Ovary (tissue), 9 donors: Measurements from ENCODE around the gene SBNO1. TPM values are rescaled to one million over a fixed set of nuclear protein-coding genes. Genes with fewer than 3 reads are reported as not detected.
"Not testable (repeated sequence)": the region's sequence is repeated elsewhere in the genome, so short reads cannot be mapped to it uniquely, and the experiment has no call there.

ENCODE experiments used
- DNase-seq, 5 donors: peaks; one replicate each; pipeline ENCODE4 v3.0.0-alpha.2; 2019 to 2020
- H3K27ac ChIP-seq, 2 donors: fragments of 200-600 bp; one replicate each; pipeline versions ENCODE4 v1.5.1 to v1.8.0; 2019 to 2022
- H3K27me3 ChIP-seq: fragments of 200-600 bp; one replicate; pipeline ENCODE4 v1.8.0; 2022
- H3K36me3 ChIP-seq: fragments of 200-600 bp; sonication (generic); one replicate; pipeline ENCODE4 v1.5.1; 2019
- H3K4me1 ChIP-seq: one replicate; pipeline ENCODE4 v1.8.1; 2013; ENCODE audit warnings: mild to moderate bottlenecking, moderate library complexity; ENCODE audit not compliant: insufficient read depth
- H3K4me3 ChIP-seq: fragments of 200-600 bp; sonication (generic); one replicate; pipeline ENCODE4 v1.5.1; 2017
- H3K9me3 ChIP-seq, 2 donors: fragments of 200-600 bp in 1 of 2; sonication (generic) in 1 of 2; one replicate each; pipeline versions ENCODE4 v1.5.1 to v1.8.1; 2013 to 2019; ENCODE audit warnings: mild to moderate bottlenecking in 1 of 2, moderate library complexity in 1 of 2
- CTCF ChIP-seq, 3 donors: fragments of 450-650 bp in 2 of 3; fragments of 200-600 bp in 1 of 3; IDR thresholded peaks; one replicate each; pipeline versions ENCODE4 v1.5.1 to v1.8.0; 2016 to 2022; ENCODE audit warnings: antibody characterized with exemption in 3 of 3, mild to moderate bottlenecking in 1 of 3
- EP300 ChIP-seq: sonication (generic); formaldehyde crosslinking; IDR thresholded peaks from one replicate; pipeline ENCODE4 v1.6.1; 2017; ENCODE audit warnings: antibody characterized with exemption
- POLR2A ChIP-seq: fragments of 450-650 bp; IDR thresholded peaks from one replicate; pipeline ENCODE4 v1.6.1; 2017; ENCODE audit warnings: antibody characterized with exemption, mild to moderate bottlenecking, moderate library complexity
- WGBS, 3 donors: extraction: QIAGEN DNeasy Blood & Tissue Kit in 1 of 3; methylation state at CpG; one replicate each; pipeline versions ENCODE4 v1.1.5 to v1.1.7; 2013 to 2017; 5-methylcytosine and 5-hydroxymethylcytosine counted together
- intact Hi-C, 4 donors: fragments of 100-400 bp; cut with DNase I; formaldehyde crosslinking; loops; one replicate each; pipeline versions ENCODE4 v1.11.0 to v1.15.1; 2022 to 2023
- polyA plus RNA-seq, 2 donors: library from polyadenylated mRNA; stranded (reverse); fragments of 200-250 nt in 1 of 2; fragments of 350-450 nt in 1 of 2; fragmentation: Illumina TruSeq in 1 of 2; extraction: RNeasy Lipid Tissue Mini Kit (QIAGEN cat#74804) in 1 of 2; gene quantifications; one replicate each; pipeline ENCODE4 v1.2.3, GENCODE V29; 2013 to 2014
- total RNA-seq, 7 donors: library from RNA; depleted of rRNA in 2 of 7; stranded (reverse); fragments of >200 nt in 2 of 7; fragmentation: NEBNext Ultra II Directional in 3 of 7; extraction: Animal tissue kit (Norgen Biotek cat#: 25700) in 3 of 7; gene quantifications; one replicate each; pipeline versions ENCODE4 v1.1.0 to v1.2.4, GENCODE V29; 2016 to 2023
- donor health status: DM: no; HTN: no; CAD: no; lungs with moderate emphysema.
- donor health status: DM: no; HTN: no; CAD: no.
- donor health status: Bipolar disorder and iron deficiency.
- donor health status: DM: yes; HTN: yes; CAD: no.
- donor health status: DM: no; HTN: no; CAD: no.
- donor health status: DM: yes; HTN: yes; CAD: no.

Gene SBNO1
- total and polyA plus RNA-seq, 9 donors: 5.7 to 34.0 (median 26.9) TPM

- Histone ChIP-seq H3K4me3 (no peak overlapping the region), H3K9me3 (no peaks in the 10 kb centered on the region), H3K27ac (no peak overlapping the region), H3K27me3 (no peaks in the 10 kb centered on the region), H3K4me1 (peaks cover 5% of the 10 kb centered on the region), H3K36me3 (no peaks in the 10 kb centered on the region)
- no peak for DNase-seq
- 25 to 26% (median 26%) methylated on average over 5 of the region's 5 CpGs for WGBS, 3 donors
- intact Hi-C loops: no loop called here
- no peak for TF ChIP-seq EP300
- TF ChIP-seq POLR2A: no peak
- TF ChIP-seq CTCF (IDR thresholded peaks at IDR 0.05): no peak
Measured at GRCh38 chr12:123254853-123255446, 109.7 kb downstream of the SBNO1 start.

- WGBS, 3 donors: 72 to 76% (median 75%) methylated on average over 24 of the region's 24 CpGs
- H3K4me3 ChIP-seq: no peak overlapping the region
- DNase-seq: no peak
- TF ChIP-seq CTCF (IDR thresholded peaks at IDR 0.05): no peak
- no peak for TF ChIP-seq POLR2A
- no peak for TF ChIP-seq EP300
- H3K9me3 ChIP-seq: no peaks in the 10 kb centered on the region
- no peak overlapping the region for H3K27ac ChIP-seq
- no peaks in the 10 kb centered on the region for H3K36me3 ChIP-seq
- no peaks in the 10 kb centered on the region for H3K27me3 ChIP-seq
- intact Hi-C loops: no loop called here
- H3K4me1 ChIP-seq: peaks cover 5% of the 10 kb centered on the region
Measured at GRCh38 chr12:123253641-123254459, 110.8 kb downstream of the SBNO1 start.

- H3K36me3 ChIP-seq, H3K9me3 ChIP-seq, intact Hi-C loops, H3K4me3 ChIP-seq, H3K27me3 ChIP-seq, DNase-seq, H3K27ac ChIP-seq, H3K4me1 ChIP-seq: not testable (repeated sequence)
- whole genome bisulfite sequencing, 3 donors: 79 to 82% (median 82%) methylated on average over 9 of the region's 9 CpGs
Measured at GRCh38 chr12:123252365-123252764, 112.3 kb downstream of the SBNO1 start.

GRCh38 chr12:123251403-123252076 lies 113.1 kb downstream of the SBNO1 start:
- no peak for TF ChIP-seq CTCF (IDR thresholded peaks at IDR 0.05)
- TF ChIP-seq POLR2A: no peak
- intact Hi-C loops: no loop called here
- H3K36me3 ChIP-seq: no peaks in the 10 kb centered on the region
- H3K4me3 ChIP-seq: no peak overlapping the region
- no peak for DNase-seq
- 83 to 90% (median 87%) methylated on average over 8 of the region's 8 CpGs for WGBS, 3 donors
- H3K4me1 ChIP-seq: peaks cover 5% of the 10 kb centered on the region
- no peak overlapping the region for H3K27ac ChIP-seq
- no peaks in the 10 kb centered on the region for H3K27me3 ChIP-seq
- no peaks in the 10 kb centered on the region for H3K9me3 ChIP-seq
